ENCODE results near the gene PITPNM1.
"Not testable (repeated sequence)": the region's sequence is repeated elsewhere in the genome, so short reads cannot be mapped to it uniquely, and the experiment has no call there.

Gene PITPNM1

DNA sequence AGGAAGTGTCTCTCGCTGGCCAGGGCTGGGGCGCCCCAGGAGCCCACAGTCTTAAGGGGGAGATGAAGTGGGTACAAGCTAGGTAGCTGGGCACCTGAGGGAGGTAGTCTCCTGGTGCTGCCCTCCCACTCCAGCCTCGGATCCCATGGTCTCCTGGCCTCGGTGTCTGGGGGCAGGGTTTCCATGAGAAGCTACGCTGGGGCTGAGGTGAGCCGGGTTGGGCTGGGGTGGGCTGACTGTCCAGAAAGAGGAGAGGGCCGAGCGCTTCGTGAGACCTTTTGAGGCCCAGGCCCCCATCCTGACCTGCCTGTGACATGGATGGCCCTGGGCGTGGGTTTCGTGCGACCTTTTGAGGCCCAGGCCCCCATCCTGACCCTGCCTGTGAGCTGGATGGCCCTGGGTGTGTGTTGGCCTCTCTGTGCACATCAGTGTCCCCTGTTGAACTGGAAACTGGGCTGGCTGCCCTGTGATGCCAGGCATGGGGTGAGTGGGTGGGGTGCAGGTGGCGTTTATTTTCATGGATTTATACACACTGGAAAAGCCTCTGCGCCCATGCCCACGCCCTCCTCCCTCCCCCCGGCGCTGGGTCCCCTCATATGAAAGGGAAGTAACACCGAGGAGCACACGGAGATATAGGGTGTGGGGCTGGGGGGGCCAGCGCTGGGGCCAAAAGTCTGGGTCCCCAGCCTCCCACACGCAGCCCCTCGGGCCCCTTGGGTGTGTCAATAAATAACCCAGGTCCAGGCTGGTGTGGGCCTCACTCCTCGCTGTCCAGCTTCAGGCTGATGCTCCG lies 13.7 kb downstream of the PITPNM1 start:
- in situ Hi-C loops (cut with HindIII; ENCODE audit: low sequenced_read_pairs), result no loop called here

DNA sequence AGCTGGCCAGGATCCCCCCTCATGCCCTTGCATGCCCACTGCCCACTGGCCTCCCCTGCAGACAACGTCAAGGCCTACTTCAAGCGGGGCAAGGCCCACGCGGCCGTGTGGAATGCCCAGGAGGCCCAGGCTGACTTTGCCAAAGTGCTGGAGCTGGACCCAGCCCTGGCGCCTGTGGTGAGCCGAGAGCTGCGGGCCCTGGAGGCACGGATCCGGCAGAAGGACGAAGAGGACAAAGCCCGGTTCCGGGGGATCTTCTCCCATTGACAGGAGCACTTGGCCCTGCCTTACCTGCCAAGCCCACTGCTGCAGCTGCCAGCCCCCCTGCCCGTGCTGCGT lies 14.5 kb downstream of the PITPNM1 start:
- in situ Hi-C loops (cut with HindIII; ENCODE audit: low sequenced_read_pairs), result no loop called here

DNA sequence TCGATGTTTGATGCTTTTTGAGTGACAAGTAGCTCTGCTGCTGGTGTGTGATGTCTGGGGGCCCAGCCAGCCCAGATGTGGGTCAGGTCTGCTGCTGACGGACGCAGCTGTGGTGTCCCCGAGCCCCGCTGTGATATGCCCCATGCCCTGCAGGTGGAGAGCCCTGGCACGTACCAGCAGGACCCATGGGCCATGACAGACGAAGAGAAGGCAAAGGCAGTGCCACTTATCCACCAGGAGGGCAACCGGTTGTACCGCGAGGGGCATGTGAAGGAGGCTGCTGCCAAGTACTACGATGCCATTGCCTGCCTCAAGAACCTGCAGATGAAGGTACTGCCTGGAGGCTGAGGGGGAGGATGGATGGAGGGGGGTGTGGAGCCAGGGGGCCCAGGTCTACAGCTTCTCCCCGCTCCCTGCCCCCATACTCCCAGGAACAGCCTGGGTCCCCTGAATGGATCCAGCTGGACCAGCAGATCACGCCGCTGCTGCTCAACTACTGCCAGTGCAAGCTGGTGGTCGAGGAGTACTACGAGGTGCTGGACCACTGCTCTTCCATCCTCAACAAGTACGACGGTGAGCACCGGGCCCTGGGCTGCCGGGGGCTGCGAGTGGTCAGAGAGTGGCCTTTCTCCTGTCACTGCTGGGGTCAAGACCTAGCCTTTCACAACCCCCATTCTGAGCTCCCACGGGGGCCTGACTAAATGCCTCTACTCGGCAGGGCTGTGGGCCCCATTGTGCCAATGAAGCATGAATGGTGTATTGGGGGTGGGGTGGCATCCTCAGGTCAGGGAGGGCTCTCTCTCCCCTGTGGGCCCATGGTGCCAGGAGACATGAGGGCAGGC lies 15.1 kb downstream of the PITPNM1 start:
- in situ Hi-C loops (cut with HindIII; ENCODE audit: low sequenced_read_pairs), result no loop called here

DNA sequence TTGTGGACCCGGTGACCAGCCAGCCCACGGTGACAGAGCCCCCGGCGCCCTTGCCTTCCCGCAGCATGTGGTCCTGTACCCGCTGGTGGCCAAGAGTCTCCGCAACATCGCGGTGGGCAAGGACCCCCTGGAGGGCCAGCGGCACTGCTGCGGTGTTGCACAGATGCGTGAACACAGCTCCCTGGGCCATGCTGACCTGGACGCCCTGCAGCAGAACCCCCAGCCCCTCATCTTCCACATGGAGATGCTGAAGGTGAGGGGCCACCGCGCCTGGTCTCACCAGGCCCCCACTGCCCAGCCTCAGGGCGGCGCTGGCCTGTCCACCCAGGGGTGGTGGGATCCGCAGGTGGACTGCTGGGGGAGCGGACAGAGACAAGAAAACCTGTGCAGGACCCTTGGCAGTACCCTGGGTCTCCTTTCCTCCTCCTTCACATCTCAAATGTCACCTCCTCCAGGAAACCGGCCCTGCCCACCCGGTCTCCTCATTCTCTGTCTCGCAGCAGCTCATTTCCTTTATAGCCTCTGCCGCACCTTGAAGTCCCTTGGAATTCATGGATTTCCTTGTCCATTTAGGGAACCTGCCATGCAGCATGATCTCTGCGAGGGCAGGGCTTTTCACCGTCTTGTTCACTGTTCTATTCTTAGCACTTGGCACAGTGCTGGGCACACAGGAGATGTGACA lies 15.8 kb downstream of the PITPNM1 start:
- in situ Hi-C loops (cut with HindIII; ENCODE audit: low sequenced_read_pairs), result no loop called here

DNA sequence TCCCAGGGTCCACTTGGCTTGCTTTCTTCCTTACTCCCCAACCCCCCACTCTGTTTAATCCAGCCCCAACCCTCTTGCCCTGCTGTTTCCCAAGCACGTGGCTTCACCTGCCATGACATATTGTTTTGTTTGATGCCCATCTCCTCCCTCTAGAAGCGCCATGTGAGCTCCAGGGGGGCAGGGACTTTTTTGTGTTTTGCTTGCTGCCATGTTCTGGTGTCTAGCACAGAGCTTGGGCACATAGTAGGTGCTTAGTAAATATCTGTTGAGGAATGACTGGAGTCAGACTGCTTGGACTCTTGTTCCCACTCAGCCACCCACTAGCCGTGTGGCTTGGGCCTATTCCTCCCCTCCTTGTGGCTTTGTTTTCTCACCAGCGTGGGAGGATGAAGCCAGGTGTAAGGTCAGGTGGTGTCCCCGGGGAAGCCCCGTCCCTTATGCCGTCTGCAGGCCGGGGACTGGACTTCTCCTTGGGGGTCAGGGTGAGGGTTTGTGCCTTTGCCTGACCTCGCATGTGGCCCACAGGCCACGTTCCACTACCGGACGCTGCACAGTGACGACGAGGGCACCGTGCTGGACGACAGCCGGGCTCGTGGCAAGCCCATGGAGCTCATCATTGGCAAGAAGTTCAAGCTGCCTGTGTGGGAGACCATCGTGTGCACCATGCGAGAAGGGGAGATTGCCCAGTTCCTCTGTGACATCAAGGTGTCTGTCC lies 18.5 kb downstream of the PITPNM1 start:
- in situ Hi-C loops (cut with HindIII; ENCODE audit: low sequenced_read_pairs), result no loop called here

DNA sequence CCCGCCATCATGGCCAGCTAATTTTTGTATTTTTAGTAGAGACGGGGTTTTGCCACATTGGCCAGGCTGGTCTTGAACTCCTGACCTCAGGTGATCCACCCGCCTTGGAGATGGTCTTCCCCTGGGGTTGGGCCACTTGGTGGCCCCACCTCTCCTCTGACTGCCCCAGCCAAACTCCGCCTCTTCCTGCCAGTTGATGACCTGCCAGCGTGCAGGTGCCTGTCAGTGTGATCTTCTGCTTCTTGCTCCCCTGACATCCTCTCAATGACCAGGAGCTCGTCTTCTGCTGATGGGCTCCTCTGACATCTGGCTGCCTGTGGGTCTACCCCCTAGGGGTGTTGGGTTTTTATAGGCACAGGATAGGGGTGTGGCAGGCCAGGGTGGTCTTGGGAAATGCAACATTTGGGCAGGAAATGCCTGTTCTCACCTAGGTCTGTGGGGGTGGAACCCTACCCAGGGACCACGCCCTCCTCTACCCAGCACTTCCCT lies 19.2 kb downstream of the PITPNM1 start:
- in situ Hi-C loops (cut with HindIII; ENCODE audit: low sequenced_read_pairs), result not testable (repeated sequence)

DNA sequence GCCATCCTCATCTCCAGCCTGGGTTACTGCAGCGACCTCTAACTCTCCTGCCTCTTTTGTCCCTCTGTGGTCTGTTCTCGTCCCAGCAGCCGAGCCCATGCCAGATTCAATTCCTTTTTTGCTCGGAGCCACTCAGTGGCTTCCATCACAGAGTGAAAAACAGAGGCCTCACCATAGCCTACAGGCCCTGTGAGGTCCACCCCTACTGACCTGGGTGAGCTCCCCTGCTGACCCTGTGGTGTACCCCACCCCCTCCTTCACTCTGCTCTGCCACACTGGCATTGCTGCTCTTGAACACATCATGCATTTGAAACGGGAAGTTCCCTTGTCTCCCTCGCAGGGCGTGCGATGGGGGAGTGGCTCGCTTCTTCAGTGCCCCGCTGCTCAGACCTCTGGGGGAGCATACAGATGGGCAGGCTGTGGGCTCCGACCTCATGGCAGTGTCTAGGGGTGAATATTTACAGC lies 20.3 kb downstream of the PITPNM1 start:
- in situ Hi-C loops (cut with HindIII; ENCODE audit: low sequenced_read_pairs), result no loop called here

DNA sequence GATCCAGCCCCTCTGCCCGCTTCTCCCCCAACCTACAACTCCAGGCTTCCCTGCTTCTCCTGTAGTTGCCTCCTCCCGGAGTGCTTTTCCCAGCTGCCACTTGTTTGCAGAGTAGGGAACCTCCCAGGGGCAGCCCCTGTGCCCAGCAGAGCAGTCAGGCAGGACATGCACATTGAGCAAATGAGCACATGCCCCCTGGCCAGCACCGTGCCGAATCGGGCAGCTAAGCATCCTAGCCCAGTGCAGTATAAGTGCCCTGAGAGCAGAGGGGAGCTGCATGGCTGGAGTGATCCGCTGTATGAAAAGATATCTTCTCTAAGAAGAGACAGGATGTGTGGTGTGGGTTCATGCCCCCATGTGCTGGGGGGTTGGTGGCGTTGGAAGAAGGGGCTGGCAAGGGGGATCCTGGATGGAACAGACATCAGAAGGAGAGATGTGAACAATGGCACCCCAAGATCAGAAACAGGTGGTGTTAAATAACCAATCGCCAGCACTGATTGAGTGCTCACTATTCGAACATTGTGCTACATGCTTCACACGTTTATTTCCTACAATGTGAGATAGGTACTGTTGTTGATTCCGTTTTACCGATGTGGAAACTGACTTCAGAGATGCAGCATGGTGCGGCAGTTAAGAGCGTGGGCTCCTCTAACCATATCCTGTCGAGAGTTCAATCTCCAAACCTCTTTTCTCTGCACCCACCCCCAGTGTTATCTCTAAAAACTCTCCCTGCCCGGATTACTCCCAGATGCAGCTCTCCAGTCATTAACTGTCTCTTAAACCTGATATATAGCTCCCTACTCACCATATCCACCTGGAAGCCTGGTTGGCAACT lies 21.1 kb downstream of the PITPNM1 start:
- in situ Hi-C loops (cut with HindIII; ENCODE audit: low sequenced_read_pairs), result no loop called here

DNA sequence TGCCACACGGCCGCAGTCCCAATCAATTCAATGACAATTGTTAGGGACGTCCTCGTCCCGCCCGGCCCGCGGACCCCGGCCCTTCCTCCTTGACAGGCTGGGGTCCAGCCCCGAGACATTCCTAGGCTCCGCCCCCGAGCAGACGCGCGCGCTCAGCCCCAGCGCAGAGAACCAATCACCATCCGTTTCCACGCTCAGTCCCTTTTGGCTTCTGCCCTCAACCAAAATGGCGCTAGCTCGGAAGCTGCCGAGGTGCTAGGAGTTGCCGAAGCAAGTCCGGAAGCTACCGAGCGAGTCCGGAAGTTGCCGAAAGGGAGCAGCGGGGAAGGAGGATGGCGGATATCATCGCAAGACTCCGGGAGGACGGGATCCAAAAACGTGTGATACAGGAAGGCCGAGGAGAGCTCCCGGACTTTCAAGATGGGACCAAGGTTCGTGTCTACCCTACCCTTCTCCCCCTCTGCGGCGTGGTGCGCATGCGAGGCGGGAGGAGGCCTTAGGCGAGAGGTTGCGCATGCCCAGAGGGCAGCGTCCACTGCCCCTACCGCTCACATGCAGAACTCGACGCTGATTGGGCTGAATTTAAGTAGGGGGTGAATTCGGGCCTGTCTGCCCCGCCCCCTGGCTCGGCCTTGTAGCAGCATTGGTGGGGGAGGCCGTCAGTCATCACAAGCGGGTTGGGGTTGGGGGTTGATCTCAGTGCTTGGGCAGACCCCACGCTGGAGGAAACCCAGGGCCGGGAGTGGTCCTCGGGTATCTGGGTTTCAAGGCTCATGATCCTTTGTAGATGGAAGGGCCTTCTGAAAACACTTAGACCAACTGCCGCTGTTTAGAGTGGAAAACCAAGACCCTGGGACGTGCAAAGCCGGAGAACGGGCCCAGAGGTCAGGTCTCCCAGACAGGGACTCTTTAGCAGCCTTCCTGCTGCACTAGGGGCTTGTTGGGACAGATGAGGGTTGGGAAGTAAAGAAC lies 22.1 kb downstream of the PITPNM1 start, which contains the start of gene AIP:
Gene AIP, plus strand, starts transcription at position 200 of the 972 bp plus-strand sequence. Its CDS starts 133 bp downstream, at position 333.
- in situ Hi-C loops (cut with HindIII; ENCODE audit: low sequenced_read_pairs), result no loop called here

DNA sequence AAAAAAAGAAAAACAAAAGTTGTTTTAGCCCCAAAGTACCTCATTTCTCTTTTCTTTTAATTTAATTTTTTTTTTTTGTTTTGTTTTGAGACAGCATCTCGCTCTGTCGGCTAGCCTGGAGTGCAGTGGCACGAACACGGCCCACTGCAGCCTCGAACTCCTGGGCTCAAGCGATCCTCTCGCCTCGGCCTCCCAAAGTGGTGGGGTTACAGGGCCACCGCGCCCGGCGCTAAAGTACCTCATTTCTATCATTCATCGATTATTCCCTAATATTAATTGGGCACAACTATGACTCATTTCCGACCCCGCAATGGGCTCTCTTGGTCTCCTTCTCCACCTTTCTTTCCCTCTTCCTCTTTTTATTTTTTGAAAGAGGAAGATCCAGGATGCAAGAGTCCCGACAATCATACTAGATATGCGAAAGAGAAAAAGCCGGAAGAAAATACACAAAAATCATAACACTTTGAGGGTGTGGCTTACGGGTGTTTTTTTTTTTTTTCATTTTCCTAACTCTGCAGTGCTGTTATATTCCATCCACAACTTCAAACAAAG lies 22.8 kb downstream of the PITPNM1 start:
- in situ Hi-C loops (cut with HindIII; ENCODE audit: low sequenced_read_pairs), result no loop called here

DNA sequence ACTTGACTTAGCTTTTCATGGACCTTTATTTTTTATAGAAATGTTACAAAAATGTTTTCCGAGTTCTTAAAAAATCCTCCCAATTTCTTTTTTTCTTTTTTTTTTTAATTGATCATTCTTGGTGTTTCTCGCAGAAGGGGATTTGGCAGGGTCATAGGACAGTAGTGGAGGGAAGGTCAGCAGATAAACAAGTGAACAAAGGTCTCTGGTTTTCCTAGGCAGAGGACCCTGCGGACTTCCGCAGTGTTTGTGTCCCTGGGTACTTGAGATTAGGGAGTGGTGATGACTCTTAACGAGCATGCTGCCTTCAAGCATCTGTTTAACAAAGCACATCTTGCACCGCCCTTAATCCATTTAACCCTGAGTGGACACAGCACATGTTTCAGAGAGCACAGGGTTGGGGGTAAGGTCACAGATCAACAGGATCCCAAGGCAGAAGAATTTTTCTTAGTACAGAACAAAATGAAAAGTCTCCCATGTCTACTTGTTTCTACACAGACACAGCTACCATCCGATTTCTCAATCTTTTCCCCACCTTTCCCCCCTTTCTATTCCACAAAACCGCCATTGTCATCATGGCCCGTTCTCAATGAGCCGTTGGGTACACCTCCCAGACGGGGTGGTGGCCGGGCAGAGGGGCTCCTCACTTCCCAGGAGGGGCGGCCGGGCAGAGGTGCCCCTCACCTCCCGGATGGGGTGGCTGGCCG lies 27.7 kb downstream of the PITPNM1 start:
- in situ Hi-C loops (cut with HindIII; ENCODE audit: low sequenced_read_pairs), result not testable (repeated sequence)

DNA sequence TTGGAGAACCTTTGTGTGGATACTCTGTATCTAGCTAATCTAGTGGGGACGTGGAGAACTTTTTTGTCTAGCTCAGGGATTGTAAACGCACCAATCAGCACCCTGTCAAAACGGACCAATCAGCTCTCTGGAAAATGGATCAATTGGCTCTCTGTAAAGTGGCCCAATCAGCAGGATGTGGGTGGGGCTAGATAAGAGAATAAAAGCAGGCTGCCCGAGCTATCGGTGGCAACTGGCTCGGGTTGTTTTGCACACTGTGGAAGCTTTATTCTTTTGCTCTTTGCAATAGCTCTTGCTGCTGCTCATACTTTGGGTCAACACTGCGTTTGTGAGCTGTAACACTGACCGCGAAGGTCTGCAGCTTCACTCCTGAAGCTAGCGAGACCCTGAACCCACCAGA lies 28.5 kb downstream of the PITPNM1 start:
- in situ Hi-C loops (cut with HindIII; ENCODE audit: low sequenced_read_pairs), result not testable (repeated sequence)

DNA sequence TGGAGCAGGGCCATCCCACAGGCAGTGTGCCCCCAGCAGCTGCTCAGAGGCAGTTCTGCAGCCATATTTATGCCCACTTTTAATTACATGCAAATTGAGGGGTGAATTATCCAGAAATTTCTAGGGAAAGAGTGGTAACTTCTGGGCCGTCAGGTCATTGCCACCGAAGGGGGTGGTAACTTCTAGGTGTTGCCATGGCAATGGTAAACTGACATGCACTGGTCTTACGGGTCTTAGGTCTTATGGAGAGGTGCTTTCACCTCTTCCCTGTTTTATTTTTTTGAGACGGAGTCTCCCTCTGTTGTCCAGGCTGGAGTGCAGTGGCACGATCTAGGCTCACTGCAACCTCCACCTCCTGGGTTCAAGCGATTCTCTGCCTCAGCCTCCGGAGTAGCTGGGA lies 32.3 kb downstream of the PITPNM1 start:
- in situ Hi-C loops (cut with HindIII; ENCODE audit: low sequenced_read_pairs), result no loop called here

DNA sequence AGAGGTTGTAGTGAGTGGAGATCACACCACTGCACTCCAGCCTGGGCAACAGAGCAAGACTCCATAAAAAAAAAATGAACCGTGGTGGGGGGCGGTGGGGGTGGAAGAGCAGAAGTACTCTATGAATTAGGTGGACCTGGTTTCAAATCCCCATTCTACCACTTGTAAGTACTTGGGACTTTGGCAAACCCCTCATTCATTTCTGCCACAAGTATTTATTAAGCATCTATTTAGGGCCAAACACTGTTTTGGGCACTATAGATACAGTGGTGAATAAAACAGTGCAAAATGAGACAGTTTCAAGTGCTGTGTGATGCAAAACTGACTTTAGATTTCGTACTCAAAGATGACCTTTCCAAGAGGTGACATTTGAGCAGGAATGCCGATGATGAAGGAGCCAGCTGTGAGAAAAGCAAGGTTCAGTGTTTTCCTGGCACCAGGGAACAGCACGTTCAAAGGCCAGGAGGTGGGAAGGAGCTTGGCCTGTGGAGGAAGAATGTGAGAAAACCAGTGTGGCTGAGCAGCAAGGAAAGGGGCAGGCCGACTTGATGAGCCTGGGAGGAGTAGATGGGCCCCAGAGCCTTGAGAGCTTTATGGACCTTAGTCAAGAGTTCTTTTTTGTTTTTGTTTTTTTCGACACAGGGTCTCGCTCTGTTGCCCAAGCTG lies 34.7 kb downstream of the PITPNM1 start:
- in situ Hi-C loops (cut with HindIII; ENCODE audit: low sequenced_read_pairs), result no loop called here

DNA sequence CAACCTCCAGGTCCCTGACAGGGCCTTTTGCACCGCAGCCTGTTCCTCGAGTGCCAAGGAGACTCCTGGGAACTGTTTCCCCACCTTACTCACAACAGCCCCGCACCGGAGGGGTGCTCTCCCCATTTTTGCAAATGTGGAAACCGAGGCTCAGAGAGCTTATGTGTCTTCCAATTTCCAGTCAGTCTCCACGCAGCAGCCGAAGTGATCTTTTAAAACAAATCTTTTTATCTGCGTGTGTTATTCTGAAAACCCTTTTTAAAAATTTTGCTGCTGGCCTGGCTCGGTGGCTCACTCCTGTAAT lies 35.7 kb downstream of the PITPNM1 start:
- in situ Hi-C loops (cut with HindIII; ENCODE audit: low sequenced_read_pairs), result no loop called here

DNA sequence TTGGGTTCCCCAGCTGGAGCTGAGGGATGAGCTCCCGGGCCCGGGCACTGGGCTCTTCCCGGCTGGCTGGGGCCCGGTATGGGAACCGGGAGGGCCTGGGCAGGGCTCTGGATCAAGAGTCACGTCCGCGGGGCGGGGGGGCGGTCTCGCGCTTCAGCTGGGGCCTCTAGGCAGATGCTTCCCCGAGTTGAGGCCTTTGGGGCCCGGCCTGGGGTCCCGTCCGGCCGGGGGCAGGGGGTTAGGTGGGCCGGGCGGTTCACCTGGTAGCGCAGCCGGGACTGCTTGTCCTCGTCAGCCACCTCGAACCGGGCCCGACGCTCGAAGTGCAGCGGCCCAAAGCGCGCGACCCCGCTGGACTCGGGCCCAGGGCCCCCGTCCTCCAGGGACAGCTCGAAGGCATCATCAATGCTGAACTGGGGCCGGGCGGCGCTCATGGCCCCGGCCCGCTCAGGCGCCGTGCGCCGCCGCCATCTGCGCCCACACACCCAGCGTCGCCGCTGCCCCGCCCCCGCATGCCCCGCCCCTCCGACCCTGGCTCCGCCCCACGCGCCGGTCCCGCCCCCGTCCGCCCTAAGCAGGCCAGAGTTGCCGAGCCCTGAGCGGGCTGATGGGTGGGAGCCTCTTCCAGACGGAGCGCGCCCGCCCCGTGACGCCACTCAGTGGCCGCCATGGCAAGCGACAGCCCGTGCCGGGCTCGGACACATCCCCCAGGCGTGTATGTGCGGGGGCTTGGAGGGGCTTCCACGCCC lies 36.2 kb downstream of the PITPNM1 start, which contains the start of gene TMEM134:
Gene TMEM134, minus strand, starts transcription at position 493 of the 749 bp plus-strand sequence. Its CDS starts 59 bp downstream, at position 434.
- in situ Hi-C loops (cut with HindIII; ENCODE audit: low sequenced_read_pairs), result no loop called here

DNA sequence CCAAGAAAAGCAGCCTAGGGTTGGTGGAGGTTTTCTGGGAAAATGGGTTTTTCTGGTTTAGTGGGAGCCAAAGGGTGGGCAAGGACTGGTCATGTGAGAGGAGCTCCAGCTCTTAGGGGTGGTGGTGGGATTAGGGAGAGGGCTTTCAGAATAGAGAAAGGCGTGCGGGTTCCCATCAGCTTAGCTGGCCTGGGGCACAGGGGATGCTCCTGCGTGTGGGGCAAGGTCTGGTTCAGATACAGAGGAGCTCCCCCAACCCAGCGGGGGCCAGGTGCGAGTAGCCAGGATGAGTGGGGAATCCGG lies 36.8 kb downstream of the PITPNM1 start:
- in situ Hi-C loops (cut with HindIII; ENCODE audit: low sequenced_read_pairs), result no loop called here

Measured in DLD1 (cell line).